ENCODE results near the gene ZBTB7C.

Gene ZBTB7C

DNA sequence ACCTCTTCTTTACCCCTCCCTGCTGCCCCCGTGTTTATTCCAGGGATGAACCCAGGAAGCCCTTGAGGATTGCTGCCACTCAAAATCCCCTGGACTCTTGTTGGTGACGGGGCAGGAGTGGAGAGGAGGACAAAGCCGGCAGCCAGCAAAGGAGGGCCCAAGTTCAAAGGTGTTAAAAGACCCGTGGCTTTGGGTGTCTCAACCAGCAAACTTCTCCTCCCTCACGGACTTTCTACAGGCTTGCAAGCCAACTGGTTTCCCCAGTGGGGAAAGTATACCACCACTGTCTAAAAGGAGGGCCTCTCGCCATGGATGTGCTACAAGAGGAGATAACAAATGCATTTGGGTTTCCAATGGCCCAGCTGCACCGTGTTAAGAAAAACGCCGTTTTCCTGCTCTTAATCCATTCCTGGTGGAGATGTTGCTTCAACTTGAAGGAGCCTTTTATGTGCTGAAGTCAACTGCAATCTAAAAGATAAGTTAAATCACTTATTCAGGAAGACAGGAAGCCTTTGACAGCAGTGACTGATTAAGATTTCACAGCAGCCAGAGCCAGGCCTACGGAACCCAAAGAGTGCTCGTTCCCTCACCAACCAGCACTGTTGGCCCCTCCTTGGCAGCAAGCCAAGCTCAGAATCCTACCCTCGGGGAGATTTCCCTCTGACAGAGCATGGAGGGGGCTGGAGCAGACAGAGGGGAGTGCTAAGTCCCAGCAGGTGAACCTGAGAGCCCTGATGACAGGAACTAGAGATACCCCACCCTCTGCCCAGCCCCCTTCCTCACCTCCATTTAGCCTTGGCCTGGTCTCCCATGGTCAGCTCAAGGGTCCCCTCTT lies 57.8 kb downstream of the ZBTB7C start:
- in situ Hi-C loops (cut with MboI; ENCODE audit: low sequenced_read_pairs, unreplicated experiment), result no loop called here
- TF ChIP-seq CTCF (IDR thresholded peaks at IDR 0.05; ENCODE audit: borderline replicate concordance, control extremely low read depth, extremely low read depth, insufficient read depth, missing control alignments), result no peak
- DNase-seq (ENCODE audit: low spot score), result no peak

GRCh38 chr18:48348739-48349138 lies 60.4 kb downstream of the ZBTB7C start:
- in situ Hi-C loops (cut with MboI; ENCODE audit: low sequenced_read_pairs, unreplicated experiment), result no loop called here
- no peak for TF ChIP-seq CTCF (IDR thresholded peaks at IDR 0.05; ENCODE audit: borderline replicate concordance, control extremely low read depth, extremely low read depth, insufficient read depth, missing control alignments)
- DNase-seq (ENCODE audit: low spot score), result no peak

GRCh38 chr18:48347756-48348326 lies 61.3 kb downstream of the ZBTB7C start:
- no peak for DNase-seq (ENCODE audit: low spot score)
- in situ Hi-C loops (cut with MboI; ENCODE audit: low sequenced_read_pairs, unreplicated experiment), result no loop called here
- no peak for TF ChIP-seq CTCF (IDR thresholded peaks at IDR 0.05; ENCODE audit: borderline replicate concordance, control extremely low read depth, extremely low read depth, insufficient read depth, missing control alignments)

- TF ChIP-seq CTCF (IDR thresholded peaks at IDR 0.05; ENCODE audit: borderline replicate concordance, control extremely low read depth, extremely low read depth, insufficient read depth, missing control alignments), result no peak
- no peak for DNase-seq (ENCODE audit: low spot score)
- in situ Hi-C loops (cut with MboI; ENCODE audit: low sequenced_read_pairs, unreplicated experiment), result no loop called here
Measured at GRCh38 chr18:48345596-48345995, 63.6 kb downstream of the ZBTB7C start.

GRCh38 chr18:48342581-48342980 lies 66.6 kb downstream of the ZBTB7C start:
- TF ChIP-seq CTCF (IDR thresholded peaks at IDR 0.05; ENCODE audit: borderline replicate concordance, control extremely low read depth, extremely low read depth, insufficient read depth, missing control alignments), result no peak
- in situ Hi-C loops (cut with MboI; ENCODE audit: low sequenced_read_pairs, unreplicated experiment), result no loop called here
- DNase-seq (ENCODE audit: low spot score), result no peak

DNA sequence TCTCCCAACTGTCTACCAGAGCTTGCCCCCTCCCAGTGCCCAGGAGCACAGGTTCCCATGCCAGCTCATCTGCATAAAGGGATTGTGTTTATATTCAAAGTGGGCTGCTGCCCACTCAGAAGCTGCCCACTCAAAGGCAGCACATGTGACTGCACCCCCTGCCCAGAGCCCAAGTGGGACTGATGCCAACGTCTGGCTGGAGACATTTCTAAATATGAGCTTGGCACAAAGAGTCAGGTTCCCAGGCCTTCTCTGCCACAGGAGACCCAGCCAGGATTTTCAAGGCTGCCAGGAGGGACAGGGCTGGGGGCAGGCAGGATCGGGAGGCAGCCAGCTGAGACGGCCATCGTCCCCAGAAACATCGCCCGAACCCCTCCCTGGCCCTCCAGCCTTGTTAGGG lies 67.1 kb downstream of the ZBTB7C start:
- in situ Hi-C loops (cut with MboI; ENCODE audit: low sequenced_read_pairs, unreplicated experiment), result no loop called here
- TF ChIP-seq CTCF (IDR thresholded peaks at IDR 0.05; ENCODE audit: borderline replicate concordance, control extremely low read depth, extremely low read depth, insufficient read depth, missing control alignments), result no peak
- DNase-seq (ENCODE audit: low spot score), result no peak
